ENCODE data around the gene ELOVL1. TPM values are rescaled to one million over a fixed set of nuclear protein-coding genes. Genes with fewer than 3 reads are reported as not detected.

ELOVL1 gene
- total RNA-seq, 4 donors from 2014 or later = 55.7 to 143 (median 67.5) TPM

DNA sequence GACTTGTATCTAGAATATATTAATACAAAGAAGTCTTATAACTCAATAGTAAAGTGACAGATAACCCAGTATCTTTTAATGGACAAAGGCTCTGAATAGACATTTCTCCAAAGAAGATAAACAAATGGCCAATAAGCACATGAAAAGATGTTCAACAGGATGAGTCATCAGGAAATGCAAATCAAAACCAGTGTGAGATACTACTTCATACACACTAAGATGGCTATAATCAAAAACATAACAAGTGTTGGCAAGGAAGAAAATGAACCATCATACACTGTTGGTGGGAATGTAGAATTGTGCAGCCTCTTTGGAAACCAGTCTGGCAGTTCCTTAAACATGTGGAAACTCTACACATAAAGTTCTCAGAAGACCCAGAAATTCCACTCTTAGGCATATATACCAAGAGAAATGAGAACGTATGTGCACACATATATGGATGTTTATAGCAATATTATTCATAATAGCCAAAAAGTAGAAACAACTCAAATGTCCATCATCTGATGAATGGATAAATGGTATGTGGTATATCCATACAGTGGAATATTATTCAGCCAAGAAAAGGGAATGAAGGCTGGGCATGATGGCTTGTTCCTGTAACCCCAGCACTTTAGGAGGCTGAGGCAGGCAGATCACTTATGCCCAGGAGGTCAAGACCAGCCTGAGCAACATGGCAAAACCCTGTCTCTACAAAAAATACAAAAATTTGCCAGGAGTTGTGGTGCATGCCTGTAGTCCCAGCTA is 40.1 kb downstream of the ELOVL1 start:
- TF ChIP-seq, protein P1, sequence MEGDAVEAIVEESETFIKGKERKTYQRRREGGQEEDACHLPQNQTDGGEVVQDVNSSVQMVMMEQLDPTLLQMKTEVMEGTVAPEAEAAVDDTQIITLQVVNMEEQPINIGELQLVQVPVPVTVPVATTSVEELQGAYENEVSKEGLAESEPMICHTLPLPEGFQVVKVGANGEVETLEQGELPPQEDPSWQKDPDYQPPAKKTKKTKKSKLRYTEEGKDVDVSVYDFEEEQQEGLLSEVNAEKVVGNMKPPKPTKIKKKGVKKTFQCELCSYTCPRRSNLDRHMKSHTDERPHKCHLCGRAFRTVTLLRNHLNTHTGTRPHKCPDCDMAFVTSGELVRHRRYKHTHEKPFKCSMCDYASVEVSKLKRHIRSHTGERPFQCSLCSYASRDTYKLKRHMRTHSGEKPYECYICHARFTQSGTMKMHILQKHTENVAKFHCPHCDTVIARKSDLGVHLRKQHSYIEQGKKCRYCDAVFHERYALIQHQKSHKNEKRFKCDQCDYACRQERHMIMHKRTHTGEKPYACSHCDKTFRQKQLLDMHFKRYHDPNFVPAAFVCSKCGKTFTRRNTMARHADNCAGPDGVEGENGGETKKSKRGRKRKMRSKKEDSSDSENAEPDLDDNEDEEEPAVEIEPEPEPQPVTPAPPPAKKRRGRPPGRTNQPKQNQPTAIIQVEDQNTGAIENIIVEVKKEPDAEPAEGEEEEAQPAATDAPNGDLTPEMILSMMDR (IDR thresholded peaks at IDR 0.05; ENCODE audit: low read depth) = no peak

DNA sequence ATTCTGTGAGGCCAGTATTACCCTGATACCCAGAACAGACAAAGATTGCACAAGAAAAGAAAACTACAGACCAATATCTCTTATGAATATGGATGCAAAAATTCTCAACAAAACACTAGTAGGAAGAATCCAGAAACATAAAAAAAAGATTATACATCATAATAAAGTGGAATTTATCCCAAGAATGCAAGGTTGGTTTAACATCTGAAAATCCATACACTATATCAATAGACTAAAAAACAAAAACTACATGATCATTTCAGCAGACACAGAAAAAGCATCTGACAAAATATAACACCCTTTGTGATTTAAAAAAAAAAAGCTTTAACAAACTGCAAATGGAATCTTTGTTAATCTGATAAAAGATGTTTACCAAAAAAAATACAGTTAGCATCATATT is 42.4 kb downstream of the ELOVL1 start:
- TF ChIP-seq, protein P1 (IDR thresholded peaks at IDR 0.05; ENCODE audit: low read depth) = no peak

DNA sequence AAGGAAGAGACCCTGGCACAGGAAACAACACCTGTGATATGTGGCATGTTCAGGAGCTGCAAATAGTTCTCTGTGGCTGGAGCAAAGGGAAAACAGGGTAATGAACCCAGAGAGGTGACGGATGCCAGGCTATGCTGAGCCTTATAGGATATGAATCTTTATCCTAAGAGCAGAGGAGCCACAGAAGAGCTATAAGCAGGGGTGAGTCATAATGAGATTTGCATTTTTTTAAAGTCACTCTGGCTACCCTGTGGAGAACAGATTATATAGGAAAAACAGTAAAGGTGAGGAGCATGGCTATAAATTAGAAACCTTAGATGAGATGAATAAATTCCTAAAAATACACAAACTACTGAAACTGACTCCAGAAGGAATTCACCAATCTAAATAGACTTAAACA is 43.0 kb downstream of the ELOVL1 start:
- TF ChIP-seq, protein P1 (IDR thresholded peaks at IDR 0.05; ENCODE audit: low read depth) = no peak

GRCh38 chr1:43322506-43322905 is 45.3 kb downstream of the ELOVL1 start:
- TF ChIP-seq, protein P1 (IDR thresholded peaks at IDR 0.05; ENCODE audit: low read depth) = no peak

DNA sequence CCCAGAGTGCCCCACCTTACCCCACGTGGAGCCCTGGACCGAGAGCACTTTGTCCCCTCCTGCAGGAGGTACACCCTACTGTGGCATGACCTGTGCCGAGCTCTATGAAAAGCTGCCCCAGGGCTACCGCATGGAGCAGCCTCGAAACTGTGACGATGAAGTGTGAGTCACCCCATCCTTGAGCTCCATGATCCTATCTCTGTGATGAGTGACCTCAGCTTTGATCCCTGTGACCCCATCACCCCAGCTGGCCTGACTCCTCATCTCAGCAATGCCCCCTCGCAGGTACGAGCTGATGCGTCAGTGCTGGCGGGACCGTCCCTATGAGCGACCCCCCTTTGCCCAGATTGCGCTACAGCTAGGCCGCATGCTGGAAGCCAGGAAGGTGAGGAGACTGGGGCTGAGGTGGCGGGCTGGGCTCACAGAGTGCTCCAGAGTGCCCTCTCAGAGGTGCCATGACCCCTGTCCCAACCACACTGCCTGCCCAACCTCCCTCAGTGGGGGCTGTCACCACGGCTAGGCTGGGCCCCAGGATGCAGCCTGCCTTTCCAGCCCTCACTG is 46.4 kb downstream of the ELOVL1 start:
- TF ChIP-seq, protein P1 (IDR thresholded peaks at IDR 0.05; ENCODE audit: low read depth) = no peak

DNA sequence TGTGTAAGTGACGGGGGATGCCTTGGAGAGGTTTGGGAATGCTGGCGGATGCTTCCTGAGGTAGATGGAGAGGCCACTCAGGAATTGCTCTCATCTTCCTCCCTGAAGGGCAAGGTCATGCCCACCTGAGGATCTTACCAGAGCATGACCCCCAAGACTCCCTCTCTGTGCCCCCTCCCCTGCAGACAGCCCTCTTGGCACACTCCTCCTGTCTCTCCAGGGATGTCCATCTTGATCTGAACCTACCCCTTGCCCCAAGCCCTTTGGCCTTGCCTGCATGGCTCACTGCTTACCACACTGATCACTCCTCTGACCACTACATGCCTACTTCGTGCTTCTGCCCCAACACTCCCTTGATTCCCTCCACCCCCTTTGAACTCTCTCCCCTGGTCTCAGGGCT is 48.0 kb downstream of the ELOVL1 start:
- TF ChIP-seq, protein P1 (IDR thresholded peaks at IDR 0.05; ENCODE audit: low read depth) = no peak

GRCh38 chr1:43319288-43319687 is 48.5 kb downstream of the ELOVL1 start:
- TF ChIP-seq, protein P1 (IDR thresholded peaks at IDR 0.05; ENCODE audit: low read depth) = no peak
